IgD-negative memory B cell (primary cell): ENCODE data around the gene NTSR1. TPM values are rescaled to one million over a fixed set of nuclear protein-coding genes. Genes with fewer than 3 reads are reported as not detected.

ENCODE experiments used
- polyA plus RNA-seq: library from polyadenylated mRNA; unstranded; fragments of 300-500 nt; fragmentation: Illumina TruSeq; gene quantifications from one replicate; pipeline ENCODE4 v1.2.3, GENCODE V29; 2021

NTSR1 gene
- polyA plus RNA-seq, 1 donor from 2014 or later: not detected

Other genes starting within 250 kb of the NTSR1 start
- not detected for gene GATA5, start 232.8 kb upstream of the NTSR1 start, polyA plus RNA-seq
- 3.4 TPM for gene SLCO4A1, start 66.3 kb upstream of the NTSR1 start, polyA plus RNA-seq
- gene MRGBP, start 87.6 kb downstream of the NTSR1 start, polyA plus RNA-seq: 8.3 TPM
- 79.6 TPM for gene OGFR, start 96.0 kb downstream of the NTSR1 start, polyA plus RNA-seq
- 11.9 TPM for gene COL9A3, start 108.2 kb downstream of the NTSR1 start, polyA plus RNA-seq
- 1.2 TPM for gene TCFL5, start 153.0 kb downstream of the NTSR1 start, polyA plus RNA-seq
- gene DIDO1, start 217.7 kb downstream of the NTSR1 start, polyA plus RNA-seq: 42.8 TPM
- 12.1 TPM for gene GID8, start 229.3 kb downstream of the NTSR1 start, polyA plus RNA-seq
- 4.1 TPM for gene SLC17A9, start 243.9 kb downstream of the NTSR1 start, polyA plus RNA-seq